HG02938 (cell line): ENCODE results near the gene NAT8.
A peak's percentile ranks its signal among the peaks of the same experiment; 100 is the strongest.
"Not testable (repeated sequence)": the region's sequence is repeated elsewhere in the genome, so short reads cannot be mapped to it uniquely, and the experiment has no call there.

Experiments
- ATAC-seq: cut with Tn5 transposase; IDR thresholded peaks from one replicate; pipeline ENCODE4 v1.9.1; 2021; ENCODE audit warnings: mild to moderate bottlenecking, moderate library complexity; ENCODE audit not compliant: unreplicated experiment

NAT8 gene

GRCh38 chr2:73642338-73643018, at the start of gene NAT8:
TSS of gene NAT8 (minus strand) at chr2:73642422. CDS start at chr2:73641628, 794 bp downstream.
- ATAC-seq = no peak

GRCh38 chr2:73690372-73691088, 48.3 kb upstream of the NAT8 start:
- not testable (repeated sequence) for ATAC-seq

DNA sequence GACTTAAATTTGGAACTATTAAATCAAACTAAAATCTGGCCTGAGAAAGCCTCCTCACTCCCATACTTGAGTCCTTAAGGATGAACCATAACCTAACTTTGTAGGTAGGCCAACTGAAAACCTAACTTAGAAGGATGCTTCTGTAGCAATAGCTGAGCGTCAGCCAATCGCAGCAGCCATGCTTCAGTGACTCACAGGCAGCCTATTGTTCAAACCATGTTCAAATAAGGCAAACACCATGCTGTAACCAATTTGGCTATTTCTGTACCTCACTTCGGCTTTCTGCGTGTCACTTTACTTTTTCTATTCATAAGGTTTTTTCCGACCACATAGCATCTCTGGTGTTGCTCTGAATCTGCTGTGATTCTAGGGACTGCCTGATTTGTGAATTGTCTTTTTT, 46.3 kb upstream of the NAT8 start:
- ATAC-seq = not testable (repeated sequence)

DNA sequence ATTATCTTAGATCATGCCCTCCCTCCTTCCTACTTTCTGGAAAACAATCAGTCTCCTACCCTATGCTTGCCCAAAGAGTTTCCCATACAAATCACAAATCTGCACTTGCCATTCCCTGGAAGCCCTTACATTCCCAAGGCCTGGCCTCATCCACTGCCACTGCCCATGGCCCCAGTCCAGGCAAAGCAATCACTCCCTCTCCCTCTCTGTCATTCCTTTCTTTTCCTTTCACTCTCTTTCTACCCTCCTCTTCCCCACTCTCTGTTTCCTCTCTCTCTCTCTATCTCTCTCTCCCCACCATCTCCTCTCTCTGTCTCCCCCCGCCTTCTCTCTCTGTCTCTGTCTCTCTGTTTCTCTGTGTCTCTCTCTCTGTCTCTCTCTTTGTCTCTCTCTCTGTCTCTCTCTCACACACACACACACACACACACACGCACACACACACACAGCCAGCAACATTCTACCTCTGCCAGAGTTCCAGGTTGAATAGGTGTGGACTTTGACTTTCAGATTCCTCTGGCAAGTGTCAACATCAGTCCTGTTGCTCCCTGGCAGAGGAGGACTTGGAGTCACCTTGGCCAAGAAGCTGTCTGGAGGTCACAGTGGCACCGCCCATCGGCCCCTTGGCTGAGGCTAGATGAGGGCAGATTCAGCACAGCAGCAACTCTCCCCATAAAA, 43.7 kb upstream of the NAT8 start:
- no peak for ATAC-seq

DNA sequence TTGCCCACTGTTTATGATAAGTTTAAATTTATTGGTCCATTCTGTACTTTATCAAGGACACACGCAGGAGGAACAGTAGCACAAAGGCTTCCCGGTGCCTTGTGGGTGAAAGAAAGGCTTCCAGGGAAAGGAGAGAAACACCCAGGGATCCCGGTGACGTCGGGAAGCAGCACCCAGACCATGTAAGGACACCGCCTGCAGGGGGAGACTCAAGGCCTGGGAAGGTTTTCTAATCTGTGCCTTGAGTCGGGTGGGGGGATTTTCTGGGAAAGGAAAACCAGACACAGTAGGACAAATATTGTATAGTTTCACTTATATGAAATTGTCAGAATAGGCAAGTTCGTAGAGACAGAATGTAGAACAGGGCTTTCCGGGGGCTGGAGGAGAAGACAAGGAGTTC, 42.7 kb upstream of the NAT8 start:
- not testable (repeated sequence) for ATAC-seq

DNA sequence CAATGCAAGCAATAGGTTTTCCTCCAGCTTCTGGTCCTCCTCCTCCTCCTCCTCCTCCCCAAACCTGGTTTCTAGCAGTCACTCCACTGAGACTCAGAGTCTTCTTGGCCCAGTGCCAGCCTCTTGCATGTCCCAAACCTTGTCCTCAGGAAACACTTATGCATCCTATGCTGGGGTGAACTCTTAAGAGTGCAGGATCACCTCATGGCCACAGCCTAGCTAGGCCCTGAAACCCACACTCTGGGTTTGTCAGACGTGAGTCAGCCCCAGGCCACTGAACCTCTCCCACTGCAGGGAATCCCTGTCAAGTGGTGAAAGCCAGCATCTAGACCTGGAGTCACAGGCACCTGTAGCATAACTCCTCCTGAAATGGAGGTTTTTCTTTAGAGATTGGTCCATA, 42.1 kb upstream of the NAT8 start:
- ATAC-seq = not testable (repeated sequence)

- not testable (repeated sequence) for ATAC-seq
Measured at GRCh38 chr2:73679951-73680571, 37.8 kb upstream of the NAT8 start.

GRCh38 chr2:73679237-73679636, 37.0 kb upstream of the NAT8 start:
- ATAC-seq = not testable (repeated sequence)

DNA sequence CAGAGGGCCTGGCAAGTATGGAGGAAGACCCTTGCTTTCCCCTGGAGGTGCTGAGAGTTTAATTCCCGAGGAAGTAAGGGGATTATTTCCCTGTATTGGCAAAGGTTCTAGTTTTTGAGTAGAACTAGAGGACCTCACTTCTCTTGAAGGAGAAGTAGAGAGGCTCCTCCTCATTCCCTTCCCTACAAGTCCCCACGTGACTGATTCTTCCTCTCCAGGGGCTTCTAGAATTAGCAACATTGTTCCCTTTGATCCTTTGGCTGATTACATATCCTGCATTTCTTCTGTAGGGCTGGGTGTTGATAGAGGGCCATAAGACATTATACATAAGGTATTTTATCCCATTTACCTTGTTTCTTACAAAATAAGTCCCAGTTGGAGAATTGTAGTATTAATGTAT, 35.8 kb upstream of the NAT8 start:
- ATAC-seq = not testable (repeated sequence)

- ATAC-seq = not testable (repeated sequence)
Measured at GRCh38 chr2:73676211-73676610, 34.0 kb upstream of the NAT8 start.

- peak; percentile 64 for ATAC-seq
Measured at GRCh38 chr2:73674696-73675157, 32.5 kb upstream of the NAT8 start.

- not testable (repeated sequence) for ATAC-seq
Measured at GRCh38 chr2:73669976-73670375, 27.8 kb upstream of the NAT8 start.

DNA sequence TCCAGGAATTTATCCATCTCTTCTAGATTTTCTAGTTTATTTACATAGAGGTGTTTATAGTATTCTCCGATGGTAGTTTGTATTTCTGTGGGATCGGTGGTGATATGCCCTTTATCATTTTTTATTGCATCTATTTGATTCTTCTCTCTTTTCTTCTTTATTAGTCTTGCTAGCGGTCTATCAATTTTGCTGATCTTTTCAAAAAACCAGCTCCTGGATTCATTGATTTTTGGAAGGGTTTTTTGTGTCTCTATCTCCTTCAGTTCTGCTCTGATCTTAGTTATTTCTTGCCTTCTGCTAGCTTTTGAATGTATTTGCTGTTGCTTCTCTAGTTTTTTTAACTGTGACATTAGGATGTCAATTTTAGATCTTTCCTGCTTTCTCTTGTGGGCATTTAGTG, 25.0 kb upstream of the NAT8 start:
- ATAC-seq = not testable (repeated sequence)

- ATAC-seq = no peak
Measured at GRCh38 chr2:73654175-73654574, 12.0 kb upstream of the NAT8 start.

- no peak for ATAC-seq
Measured at GRCh38 chr2:73652348-73652747, 10.1 kb upstream of the NAT8 start.

DNA sequence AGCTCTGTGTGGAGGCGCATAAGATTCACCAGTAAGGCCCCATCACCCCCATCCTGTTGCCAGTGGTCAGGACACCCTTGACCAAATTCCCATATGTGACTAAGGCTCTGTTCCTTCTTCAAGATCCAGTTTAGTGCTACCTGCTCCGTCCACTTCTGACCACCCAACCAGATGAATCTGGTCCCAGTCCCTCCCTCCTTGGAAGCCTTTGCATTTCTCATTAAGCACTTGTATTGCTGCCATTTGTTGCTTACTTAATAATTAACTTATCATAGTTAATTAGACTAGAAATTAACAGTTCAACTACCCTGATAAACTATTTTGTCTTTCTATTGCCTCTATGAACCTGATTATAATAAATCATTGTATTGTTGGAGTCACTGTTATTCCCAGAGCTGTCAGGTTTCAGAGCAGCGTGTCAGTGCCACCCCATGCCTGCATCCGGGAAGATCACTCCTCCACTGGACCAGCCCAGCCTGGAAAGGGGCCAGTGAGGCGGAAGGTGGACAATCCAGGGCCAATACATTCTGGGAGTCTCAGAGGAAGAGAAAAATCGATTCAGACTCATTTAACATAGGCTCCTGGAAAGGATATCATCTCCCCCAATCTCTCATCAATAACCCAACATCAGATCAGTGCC, 9.5 kb upstream of the NAT8 start:
- no peak for ATAC-seq

GRCh38 chr2:73647690-73648089, 5.5 kb upstream of the NAT8 start:
- not testable (repeated sequence) for ATAC-seq

DNA sequence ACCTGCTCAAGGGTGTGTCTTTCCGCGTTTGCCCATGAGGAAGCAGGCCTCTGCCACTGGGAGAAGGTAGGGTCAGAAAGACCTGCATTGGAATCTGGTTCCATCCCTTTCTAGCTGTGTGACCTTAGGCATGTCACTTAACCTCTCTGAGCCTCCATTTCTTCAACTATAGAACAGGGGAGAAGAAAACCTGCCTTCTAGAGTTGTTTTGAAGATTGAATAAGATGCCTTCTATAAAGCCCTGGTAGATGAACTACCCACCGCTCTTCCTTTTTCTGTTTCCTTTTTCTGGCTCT, 507 bp downstream of the NAT8 start:
- ATAC-seq = no peak

GRCh38 chr2:73640946-73641766, 1.1 kb downstream of the NAT8 start:
- no peak for ATAC-seq

DNA sequence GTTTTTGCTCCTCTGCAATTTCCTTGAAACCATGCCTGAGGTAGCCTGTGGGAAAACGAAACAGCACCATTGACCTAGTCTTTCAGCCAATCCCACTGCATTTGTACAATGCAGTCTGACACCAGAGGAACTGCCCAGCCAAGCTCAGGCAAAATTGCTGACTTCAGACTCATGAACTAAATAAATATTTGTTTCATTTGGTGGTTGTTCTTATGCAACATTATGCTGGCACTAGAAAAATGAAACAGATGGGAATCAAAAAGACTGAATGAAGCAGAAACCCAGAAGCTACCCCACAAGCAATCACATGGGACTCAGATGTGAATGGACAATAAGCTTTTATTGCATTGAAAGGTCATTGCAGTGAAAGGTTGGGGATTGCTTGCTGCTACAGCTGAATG, 1.7 kb downstream of the NAT8 start:
- no peak for ATAC-seq
